Activated naive CD8-positive, alpha-beta T cell treated with anti-CD3 and anti-CD28 coated beads, Interleukin-2, amount 50 U/mL, for 16 hours (primary cell): ENCODE results near the gene ZNF891.
A peak's percentile ranks its signal among the peaks of the same experiment; 100 is the strongest.

ENCODE experiments used
- DNase-seq: peaks from one replicate; pipeline ENCODE4 v3.0.0-alpha.2; 2020; ENCODE audit warnings: low read depth, low spot score

ZNF891 gene

GRCh38 chr12:133130038-133130807 is at the start of gene ZNF891, which contains the start of gene ZNF10:
Gene ZNF891 (minus strand): TSS chr12:133130274. CDS start chr12:133121918, 8,356 bp downstream.
Gene ZNF10 (plus strand): TSS chr12:133130627. CDS start chr12:133144493, 13,866 bp downstream.
- DNase-seq, result peak; percentile 93

GRCh38 chr12:133174901-133175300 is 44.8 kb upstream of the ZNF891 start:
- no peak for DNase-seq

GRCh38 chr12:133172491-133172890 is 42.4 kb upstream of the ZNF891 start:
- DNase-seq, result no peak

- DNase-seq, result no peak
Observed at GRCh38 chr12:133165776-133166175, 35.7 kb upstream of the ZNF891 start.

GRCh38 chr12:133156125-133156690 is 26.1 kb upstream of the ZNF891 start:
- DNase-seq, result no peak

- no peak for DNase-seq
Observed at GRCh38 chr12:133145981-133146380, 15.9 kb upstream of the ZNF891 start.

GRCh38 chr12:133135747-133136146 is 5.7 kb upstream of the ZNF891 start:
- no peak for DNase-seq

- no peak for DNase-seq
Observed at GRCh38 chr12:133130808-133131128, 694 bp upstream of the ZNF891 start.

- no peak for DNase-seq
Observed at GRCh38 chr12:133129368-133130037, 571 bp downstream of the ZNF891 start.

GRCh38 chr12:133124674-133125073 is 5.4 kb downstream of the ZNF891 start:
- DNase-seq, result no peak

- DNase-seq, result no peak
Observed at GRCh38 chr12:133120385-133121191, 9.5 kb downstream of the ZNF891 start.

GRCh38 chr12:133108150-133108549 is 21.9 kb downstream of the ZNF891 start:
- DNase-seq, result no peak

- no peak for DNase-seq
Observed at GRCh38 chr12:133107121-133107520, 23.0 kb downstream of the ZNF891 start.

GRCh38 chr12:133106253-133106652 is 23.8 kb downstream of the ZNF891 start:
- DNase-seq, result no peak

- no peak for DNase-seq
Observed at GRCh38 chr12:133105620-133106019, 24.5 kb downstream of the ZNF891 start.

- no peak for DNase-seq
Observed at GRCh38 chr12:133083345-133083744, 46.7 kb downstream of the ZNF891 start.

- no peak for DNase-seq
Observed at GRCh38 chr12:133081159-133081780, 48.8 kb downstream of the ZNF891 start.

GRCh38 chr12:133080368-133081158 is 49.5 kb downstream of the ZNF891 start, which contains the start of gene ZNF140:
Gene ZNF140 (plus strand): TSS chr12:133080923. CDS start chr12:133081321, 398 bp downstream.
- peak; percentile 88 for DNase-seq

GRCh38 chr12:133080026-133080367 is 50.1 kb downstream of the ZNF891 start:
- DNase-seq, result peak; percentile 92

- no peak for DNase-seq
Observed at GRCh38 chr12:133073836-133074235, 56.2 kb downstream of the ZNF891 start.

- no peak for DNase-seq
Observed at GRCh38 chr12:133063556-133063955, 66.5 kb downstream of the ZNF891 start.
